Measurements from ENCODE around the gene CTNNA3.

- TF ChIP-seq CTCF (IDR thresholded peaks at IDR 0.05; ENCODE audit: low read depth, low read length, poor library complexity, severe bottlenecking) = no peak
- TF ChIP-seq EZH2phosphoT487 (IDR thresholded peaks at IDR 0.05; ENCODE audit: borderline replicate concordance, low read length) = no peak
Measured at GRCh38 chr10:66259836-66260235, 1436.2 kb downstream of the CTNNA3 start.

Measured in DOHH2 (cell line).